GM18858 (cell line): Measurements from ENCODE around the gene ATP5F1E.
A peak's percentile ranks its signal among the peaks of the same experiment; 100 is the strongest.

Source experiments
- ATAC-seq: cut with Tn5 transposase; IDR thresholded peaks from one replicate; pipeline ENCODE4 v1.9.1; 2021; ENCODE audit not compliant: unreplicated experiment

The ATP5F1E gene

GRCh38 chr20:59032023-59032712 lies at the start of gene ATP5F1E:
TSS of gene ATP5F1E (minus strand) at chr20:59032335. CDS start at chr20:59032251, 84 bp downstream.
- peak; percentile 82 for ATAC-seq

DNA sequence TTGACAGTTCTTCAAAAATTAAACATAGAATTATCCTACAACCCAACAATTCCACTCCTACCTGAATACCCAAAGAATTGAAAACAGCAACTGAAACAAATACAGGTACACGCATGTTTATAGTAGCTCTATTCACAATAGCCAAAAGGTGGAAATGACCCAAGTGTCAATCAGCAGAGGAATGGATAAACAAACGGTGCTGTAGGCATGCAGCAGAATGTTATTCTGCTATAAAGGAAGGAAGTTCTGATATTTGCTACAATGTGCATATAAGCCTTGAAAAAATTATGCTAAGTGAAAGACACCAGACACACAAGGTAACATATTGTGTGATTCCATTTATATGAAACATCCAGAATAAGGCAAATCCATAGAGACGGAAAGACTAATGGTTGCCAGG lies 48.9 kb upstream of the ATP5F1E start:
- no peak for ATAC-seq

DNA sequence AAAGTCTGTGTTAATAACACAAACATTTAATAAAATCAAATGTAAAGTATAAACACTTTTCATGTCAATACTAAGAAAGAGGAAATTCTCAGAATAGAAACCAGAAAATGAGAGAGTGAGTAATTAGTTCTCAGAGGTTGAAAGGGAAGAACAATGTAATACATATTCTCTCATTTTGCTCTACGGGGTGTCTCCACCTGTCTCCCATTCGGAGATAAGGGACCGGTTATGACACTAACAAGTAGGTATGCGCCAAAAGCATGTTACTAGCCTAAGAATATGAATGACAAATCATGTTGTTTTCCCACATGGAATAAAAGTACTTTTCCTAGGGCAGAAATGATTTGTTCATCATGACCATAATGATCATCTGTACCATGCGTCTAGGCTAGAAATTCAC lies 46.1 kb upstream of the ATP5F1E start:
- no peak for ATAC-seq

GRCh38 chr20:59077705-59078104 lies 45.6 kb upstream of the ATP5F1E start:
- no peak for ATAC-seq

- no peak for ATAC-seq
Measured at GRCh38 chr20:59075934-59076508, 43.9 kb upstream of the ATP5F1E start.

- no peak for ATAC-seq
Measured at GRCh38 chr20:59074456-59074855, 42.3 kb upstream of the ATP5F1E start.

DNA sequence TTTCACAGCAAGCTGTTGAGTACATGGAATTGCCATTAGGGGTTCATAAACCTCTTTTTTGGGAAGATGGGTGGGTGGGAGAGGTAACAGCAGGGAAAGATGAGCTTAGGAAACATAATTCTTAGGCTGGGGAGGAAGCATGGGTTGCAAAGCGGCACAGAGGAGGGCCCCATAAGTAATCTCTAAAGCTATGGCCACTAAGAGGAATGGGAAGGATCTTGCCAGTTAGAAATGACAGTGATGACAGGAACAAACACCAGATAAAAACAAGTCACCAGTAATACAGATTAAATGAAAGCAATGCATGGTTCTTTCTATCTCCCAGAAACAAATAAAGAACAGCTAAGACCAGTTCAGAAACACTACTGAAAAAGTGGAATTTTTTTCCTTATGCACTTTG lies 41.4 kb upstream of the ATP5F1E start:
- no peak for ATAC-seq

DNA sequence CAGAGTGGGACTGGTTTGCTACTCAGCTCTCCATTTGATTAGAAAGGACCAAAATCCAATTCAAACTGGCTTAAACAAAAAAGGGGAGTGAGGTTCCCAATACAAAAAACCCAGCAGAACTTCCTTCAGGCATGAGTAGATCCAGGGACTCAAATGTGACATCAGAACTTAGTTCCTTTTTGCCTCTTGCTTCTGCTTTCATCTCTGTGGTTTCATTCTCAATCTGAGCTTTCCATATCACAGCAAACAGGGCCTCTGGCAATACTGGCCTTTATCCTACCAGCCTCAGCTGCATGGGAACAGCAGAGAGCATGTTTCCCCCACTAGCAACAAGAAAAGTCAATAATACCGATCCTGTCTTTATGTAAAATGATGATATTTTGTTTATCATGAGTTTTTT lies 39.1 kb upstream of the ATP5F1E start:
- ATAC-seq: peak; percentile 49

DNA sequence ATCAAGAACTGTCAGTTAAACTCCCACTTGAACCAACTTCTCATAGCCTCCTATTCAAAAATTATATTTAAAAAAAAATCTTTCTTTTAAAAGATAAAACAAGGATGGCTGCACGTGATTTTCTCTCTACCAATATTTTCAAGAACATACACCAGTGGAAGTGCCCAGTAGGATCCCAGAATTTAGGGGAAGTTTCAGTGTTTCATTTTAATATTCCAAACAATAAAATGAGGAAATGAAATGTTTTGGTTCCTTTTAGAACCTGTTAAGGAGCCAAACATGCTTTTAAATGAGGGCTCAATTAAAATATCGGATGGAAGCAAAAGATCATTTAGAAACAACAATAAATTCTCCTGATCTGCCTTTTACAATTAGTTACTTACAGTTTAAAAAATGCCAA lies 36.9 kb upstream of the ATP5F1E start:
- no peak for ATAC-seq

GRCh38 chr20:59068534-59068933 lies 36.4 kb upstream of the ATP5F1E start:
- ATAC-seq: no peak

- ATAC-seq: no peak
Measured at GRCh38 chr20:59064214-59064722, 32.1 kb upstream of the ATP5F1E start.

DNA sequence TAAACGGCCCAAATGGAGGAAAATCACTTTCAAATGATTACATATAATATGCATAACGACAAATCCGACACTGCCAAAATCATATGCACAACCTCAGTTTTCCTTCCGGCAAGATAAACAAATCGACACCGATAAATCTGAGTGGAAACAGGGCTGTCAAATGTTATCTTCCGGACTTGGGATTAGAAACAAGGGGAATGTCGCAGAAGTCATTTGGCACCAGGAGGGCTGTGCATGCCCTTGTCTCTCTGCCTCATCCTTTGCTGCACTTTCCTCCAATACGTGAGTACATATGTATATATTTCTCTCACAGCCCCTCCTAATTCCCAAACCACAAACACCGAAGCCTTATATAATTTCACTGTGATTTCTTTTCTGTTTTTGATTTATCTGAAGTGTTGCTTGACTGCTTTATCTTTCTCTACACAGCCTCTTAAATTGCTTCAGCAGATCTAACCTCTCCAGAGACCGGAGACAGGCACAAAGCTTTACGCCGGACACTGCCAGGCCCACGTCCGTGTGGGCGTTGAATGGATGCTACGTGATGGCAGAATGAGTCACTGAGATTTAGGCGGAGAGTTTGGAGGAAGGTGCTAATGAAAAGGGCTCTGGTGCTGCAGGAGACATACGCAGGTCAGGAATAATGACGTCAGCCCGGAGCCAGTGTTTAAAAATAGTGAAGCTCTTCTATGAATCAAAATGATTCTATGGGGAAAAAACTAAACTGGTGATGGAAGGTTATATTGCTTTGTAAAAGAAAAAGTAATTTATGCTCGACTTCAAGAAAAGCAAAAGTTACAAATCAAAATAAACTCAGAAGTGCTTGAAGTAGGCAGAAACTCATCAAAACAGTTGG lies 31.5 kb upstream of the ATP5F1E start:
- ATAC-seq: no peak

- no peak for ATAC-seq
Measured at GRCh38 chr20:59062081-59062480, 29.9 kb upstream of the ATP5F1E start.

DNA sequence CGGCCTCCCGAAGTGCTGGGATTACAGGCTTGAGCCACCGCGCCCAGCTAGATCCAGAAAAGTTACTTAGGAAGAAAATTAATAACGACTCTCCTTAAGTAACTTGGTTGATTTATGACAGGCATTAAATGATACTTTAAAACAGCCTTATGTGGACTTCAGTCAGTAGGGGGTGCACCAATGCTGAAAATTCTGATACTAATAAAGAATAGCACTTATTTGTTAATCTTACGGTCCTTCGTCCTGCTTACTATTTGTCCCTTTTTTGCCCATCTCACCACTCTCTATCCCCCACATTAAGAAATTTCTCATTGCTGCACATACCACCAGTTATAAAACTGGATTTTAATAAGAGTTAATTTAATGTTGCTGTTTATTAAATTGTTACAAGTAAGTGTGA lies 23.2 kb upstream of the ATP5F1E start:
- ATAC-seq: no peak

DNA sequence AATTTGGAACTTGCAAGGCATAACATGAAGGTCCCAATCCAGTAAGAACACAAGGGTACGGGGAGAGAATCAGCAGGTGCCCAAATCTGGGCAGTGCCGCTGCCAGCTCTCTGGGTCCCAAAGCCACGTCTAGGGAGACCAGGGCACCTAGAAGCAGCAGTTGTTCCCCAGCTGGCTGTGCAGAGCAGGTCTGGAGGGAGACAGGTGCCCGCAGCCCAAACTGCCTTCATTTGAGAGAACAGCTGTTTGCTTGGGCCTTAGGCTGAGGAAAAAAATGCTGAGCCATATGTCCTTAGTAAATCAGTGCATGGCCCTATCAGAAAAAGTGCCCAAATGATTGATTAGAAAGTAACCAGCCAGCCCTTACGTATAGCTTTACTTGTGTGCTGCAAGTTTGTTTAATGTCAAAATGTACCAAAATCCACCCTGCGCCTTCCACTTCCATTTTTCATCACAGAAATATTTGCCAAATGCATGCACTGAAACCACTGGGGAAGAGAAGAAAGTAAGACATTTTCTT lies 19.6 kb upstream of the ATP5F1E start:
- no peak for ATAC-seq

DNA sequence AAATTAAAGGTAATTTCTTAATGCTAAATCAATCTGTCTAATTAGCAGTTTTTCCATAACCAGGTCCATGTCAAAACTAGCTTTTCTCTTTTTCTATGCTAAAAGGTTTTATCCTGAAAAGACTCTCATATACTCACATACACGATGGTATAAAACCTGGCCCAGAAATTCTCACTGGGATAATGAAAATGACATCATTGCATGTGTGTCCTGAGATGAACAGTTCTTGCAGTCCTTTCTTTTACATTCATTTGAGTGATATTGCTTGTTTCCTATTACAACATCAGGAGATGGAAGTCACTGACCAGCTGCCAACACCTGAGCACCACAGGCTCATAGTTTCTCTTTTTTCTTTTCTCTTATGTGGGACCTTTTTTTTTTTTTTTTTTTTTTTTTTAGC lies 18.3 kb upstream of the ATP5F1E start:
- no peak for ATAC-seq

DNA sequence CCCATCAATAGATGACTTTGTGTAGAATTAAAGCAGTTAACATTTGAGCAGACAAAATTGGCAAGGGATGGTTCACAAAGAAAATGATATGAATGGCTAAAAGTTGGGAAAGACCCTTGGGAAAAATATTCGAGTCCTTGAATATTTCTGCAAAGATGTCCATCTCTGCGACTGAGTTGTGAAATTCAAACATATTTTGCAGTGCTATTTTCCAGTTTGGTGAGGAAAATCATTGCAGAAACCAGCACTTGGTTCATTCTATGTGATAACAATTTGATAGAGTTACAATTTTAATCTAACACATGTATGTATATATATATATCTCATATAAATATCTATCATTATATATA lies 16.5 kb upstream of the ATP5F1E start:
- ATAC-seq: no peak

DNA sequence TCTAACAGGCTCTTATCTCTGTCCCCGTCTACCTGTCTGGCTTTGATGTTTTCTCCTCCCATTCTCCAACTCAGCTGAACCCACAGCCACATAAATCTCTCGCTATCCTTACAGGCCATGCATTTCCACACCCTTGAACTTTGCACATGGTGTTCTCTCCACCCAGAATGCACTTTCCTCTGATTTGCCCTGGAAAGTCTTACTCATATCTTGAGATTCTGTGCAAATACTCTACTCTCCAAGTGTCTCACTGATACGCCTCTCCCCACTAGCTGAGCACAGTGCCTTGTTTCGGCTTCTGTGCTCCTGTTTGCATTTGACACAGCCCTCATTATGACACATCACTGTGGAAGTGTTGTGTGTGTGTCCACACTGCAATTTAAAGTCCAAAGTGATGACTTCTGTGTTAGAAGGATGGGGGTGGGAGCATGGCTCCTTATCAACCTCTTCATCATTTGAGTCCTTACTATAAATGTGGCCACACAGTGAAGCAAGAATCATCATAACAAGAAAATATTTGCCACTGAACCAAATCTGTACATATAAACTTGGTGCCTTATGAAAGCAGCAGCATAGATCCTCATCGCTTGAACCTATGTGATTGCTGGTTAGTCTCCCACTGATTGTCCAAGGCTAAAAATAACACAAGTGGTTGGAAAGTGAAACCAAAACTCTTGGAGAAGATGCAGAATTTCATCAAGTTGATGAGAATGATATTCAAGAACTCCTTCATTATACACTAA lies 16.0 kb upstream of the ATP5F1E start:
- no peak for ATAC-seq

GRCh38 chr20:59046862-59047261 lies 14.7 kb upstream of the ATP5F1E start:
- ATAC-seq: no peak

GRCh38 chr20:59044796-59045195 lies 12.7 kb upstream of the ATP5F1E start:
- no peak for ATAC-seq

DNA sequence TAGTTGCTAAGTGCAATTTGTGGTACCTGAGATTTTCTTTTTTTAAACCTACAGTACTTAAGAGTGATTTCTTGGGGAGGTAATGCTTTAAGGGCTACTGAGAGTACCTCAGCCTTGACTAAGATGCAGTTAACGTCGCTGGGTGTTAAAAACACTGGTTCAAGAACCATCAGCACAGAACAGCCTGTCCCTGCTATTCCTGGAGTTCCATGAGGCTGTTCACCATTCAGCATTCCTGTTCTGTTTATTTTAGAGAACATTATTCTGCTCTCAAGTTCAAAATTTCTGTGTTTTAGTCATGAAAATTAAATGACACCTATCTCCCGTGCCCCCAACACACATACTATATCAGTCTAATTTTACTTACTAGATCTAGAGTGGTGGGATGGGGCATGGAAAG lies 12.2 kb upstream of the ATP5F1E start:
- ATAC-seq: no peak
